ENCODE data around the gene PCK1. TPM values are rescaled to one million over a fixed set of nuclear protein-coding genes. Genes with fewer than 3 reads are reported as not detected.

PCK1 gene
- total and polyA plus RNA-seq, 2 of the 13 experiments (the other 11 are each of a cell fraction or from before 2014, with no cell fraction given): 6.5 to 12.6 TPM

- TF ChIP-seq CSRNP1 (CRISPR knock-in tag; IDR thresholded peaks at IDR 0.05) (0 out of 2 replicates have a peak, but pooled peaks have one; percentile 46), THAP7 (CRISPR knock-in tag; IDR thresholded peaks at IDR 0.05) (no peak), ZNF281 (CRISPR knock-in tag; IDR thresholded peaks at IDR 0.05; ENCODE audit: borderline replicate concordance) (no peak), MXI1 (IDR thresholded peaks at IDR 0.05; ENCODE audit: borderline replicate concordance, low read depth, low read length) (peak; percentile 2; the same call in 1 of the 3 replicates), KAT8 (CRISPR knock-in tag; IDR thresholded peaks at IDR 0.05) (peak; percentile 4; the same call in 1 of the 2 replicates), SMARCE1 (IDR thresholded peaks at IDR 0.05; ENCODE audit: borderline replicate concordance) (peak; percentile 20; the same call in 1 of the 2 replicates), SALL2 (CRISPR knock-in tag; IDR thresholded peaks at IDR 0.05) (no peak), THRA (CRISPR knock-in tag; IDR thresholded peaks at IDR 0.05; ENCODE audit: borderline replicate concordance) (peak; percentile 29; the same call in 1 of the 2 replicates), JUNB (CRISPR knock-in tag; IDR thresholded peaks at IDR 0.05; ENCODE audit: borderline replicate concordance) (peak; percentile 69; the same call in 1 of the 2 replicates), HNF4A (CRISPR knock-in tag; IDR thresholded peaks at IDR 0.05) (peak; percentile 45), SATB2 (CRISPR knock-in tag; IDR thresholded peaks at IDR 0.05) (no peak), MTA1 (CRISPR knock-in tag; IDR thresholded peaks at IDR 0.05; ENCODE audit: borderline replicate concordance) (peak; percentile 67; the same call in 1 of the 2 replicates), HMG20A (CRISPR knock-in tag; IDR thresholded peaks at IDR 0.05; ENCODE audit: borderline replicate concordance) (peak; percentile 48; the same call in 1 of the 2 replicates), SKI (IDR thresholded peaks at IDR 0.05; ENCODE audit: partially characterized antibody) (peak; percentile 9), ZNF710 (CRISPR knock-in tag; IDR thresholded peaks at IDR 0.05; ENCODE audit: borderline replicate concordance) (peak; percentile 82; the same call in 1 of the 2 replicates), XBP1 (CRISPR knock-in tag; IDR thresholded peaks at IDR 0.05) (peak; percentile 60; the same call in 1 of the 2 replicates), FOXK1 (CRISPR knock-in tag; IDR thresholded peaks at IDR 0.05; ENCODE audit: borderline replicate concordance, low read depth) (0 out of 2 replicates have a peak, but pooled peaks have one; percentile 1), KAT7 (CRISPR knock-in tag; IDR thresholded peaks at IDR 0.05; ENCODE audit: borderline replicate concordance) (peak; percentile 20), ARNTL (CRISPR knock-in tag; IDR thresholded peaks at IDR 0.05) (0 out of 2 replicates have a peak, but pooled peaks have one; percentile 40), TOE1 (CRISPR knock-in tag; IDR thresholded peaks at IDR 0.05) (no peak), GATAD2A (CRISPR knock-in tag; IDR thresholded peaks at IDR 0.05) (peak; percentile 80)
Observed at GRCh38 chr20:57558614-57559288, 2.2 kb upstream of the PCK1 start (continued).
